ENCODE results near the gene CCNE1. TPM values are rescaled to one million over a fixed set of nuclear protein-coding genes. Genes with fewer than 3 reads are reported as not detected.
A peak's percentile ranks its signal among the peaks of the same experiment; 100 is the strongest.

CCNE1 gene
- 37.4 TPM for polyA plus RNA-seq (2013, experiment 1 of 4)
- polyA plus RNA-seq (2013, experiment 2 of 4): 32.6 TPM
- polyA plus RNA-seq (2013, experiment 3 of 4): 21.4 TPM
- polyA plus RNA-seq (2013, experiment 4 of 4): 26.4 TPM

GRCh38 chr19:29811125-29812079 is at the start of gene CCNE1:
CCNE1 (plus strand) TSS chr19:29811991; CDS start chr19:29812556, 565 bp downstream.
- H3K27ac ChIP-seq (ENCODE audit: insufficient read depth, low read depth, low read length, poor library complexity, severe bottlenecking): no peak within 1 kb of the TSS
- no peaks in the 10 kb centered on the region for H3K9me3 ChIP-seq (ENCODE audit: control insufficient read depth, low read length)
- no peaks in the 10 kb centered on the region for H3K36me3 ChIP-seq (ENCODE audit: control insufficient read depth, insufficient read depth, low read length)
- peaks cover 14% of the 10 kb centered on the region for H3K27me3 ChIP-seq (ENCODE audit: control insufficient read depth, insufficient read depth, low read length, poor library complexity, severe bottlenecking)
- H3K4me1 ChIP-seq (ENCODE audit: control insufficient read depth, insufficient read depth, low read length): no peaks in the 10 kb centered on the region
- H3K4me3 ChIP-seq (ENCODE audit: insufficient read depth, low read depth, low read length): peak within 1 kb of the TSS; percentile 52
- 2% methylated on average over 125 of the region's 125 CpGs for WGBS, 2 experiments

GRCh38 chr19:29763196-29763595 is 48.6 kb upstream of the CCNE1 start:
- H3K4me3 ChIP-seq (ENCODE audit: insufficient read depth, low read depth, low read length): no peak overlapping the region
- H3K27ac ChIP-seq (ENCODE audit: insufficient read depth, low read depth, low read length, poor library complexity, severe bottlenecking): no peak overlapping the region
- WGBS, 2 experiments: 83 to 87% methylated on average over 4 of the region's 4 CpGs

GRCh38 chr19:29764361-29764760 is 47.4 kb upstream of the CCNE1 start:
- 93% methylated on average over 8 of the region's 8 CpGs for WGBS, 2 experiments
- no peaks in the 10 kb centered on the region for H3K9me3 ChIP-seq (ENCODE audit: control insufficient read depth, low read length)
- no peaks in the 10 kb centered on the region for H3K36me3 ChIP-seq (ENCODE audit: control insufficient read depth, insufficient read depth, low read length)
- H3K27me3 ChIP-seq (ENCODE audit: control insufficient read depth, insufficient read depth, low read length, poor library complexity, severe bottlenecking): no peaks in the 10 kb centered on the region
- no peak overlapping the region for H3K27ac ChIP-seq (ENCODE audit: insufficient read depth, low read depth, low read length, poor library complexity, severe bottlenecking)
- H3K4me1 ChIP-seq (ENCODE audit: control insufficient read depth, insufficient read depth, low read length): no peaks in the 10 kb centered on the region
- H3K4me3 ChIP-seq (ENCODE audit: insufficient read depth, low read depth, low read length): no peak overlapping the region

More at GRCh38 chr19:29763196-29763595, 48.6 kb upstream of the CCNE1 start:
- Histone ChIP-seq H3K27me3 (ENCODE audit: control insufficient read depth, insufficient read depth, low read length, poor library complexity, severe bottlenecking) (no peaks in the 10 kb centered on the region), H3K4me1 (ENCODE audit: control insufficient read depth, insufficient read depth, low read length) (no peaks in the 10 kb centered on the region), H3K9me3 (ENCODE audit: control insufficient read depth, low read length) (no peaks in the 10 kb centered on the region), H3K36me3 (ENCODE audit: control insufficient read depth, insufficient read depth, low read length) (no peaks in the 10 kb centered on the region)

- no peaks in the 10 kb centered on the region for H3K9me3 ChIP-seq (ENCODE audit: control insufficient read depth, low read length)
- no peaks in the 10 kb centered on the region for H3K4me1 ChIP-seq (ENCODE audit: control insufficient read depth, insufficient read depth, low read length)
- no peaks in the 10 kb centered on the region for H3K27me3 ChIP-seq (ENCODE audit: control insufficient read depth, insufficient read depth, low read length, poor library complexity, severe bottlenecking)
- no peak overlapping the region for H3K27ac ChIP-seq (ENCODE audit: insufficient read depth, low read depth, low read length, poor library complexity, severe bottlenecking)
- H3K36me3 ChIP-seq (ENCODE audit: control insufficient read depth, insufficient read depth, low read length): no peaks in the 10 kb centered on the region
- 76 to 89% methylated on average over 3 of the region's 3 CpGs for WGBS, 2 experiments
- H3K4me3 ChIP-seq (ENCODE audit: insufficient read depth, low read depth, low read length): no peak overlapping the region
Measured at GRCh38 chr19:29766100-29766499, 45.7 kb upstream of the CCNE1 start.

- no peak overlapping the region for H3K4me3 ChIP-seq (ENCODE audit: insufficient read depth, low read depth, low read length)
- H3K9me3 ChIP-seq (ENCODE audit: control insufficient read depth, low read length): no peaks in the 10 kb centered on the region
- WGBS, 2 experiments: 76 to 87% methylated on average over 8 of the region's 8 CpGs
- H3K27me3 ChIP-seq (ENCODE audit: control insufficient read depth, insufficient read depth, low read length, poor library complexity, severe bottlenecking): no peaks in the 10 kb centered on the region
- no peak overlapping the region for H3K27ac ChIP-seq (ENCODE audit: insufficient read depth, low read depth, low read length, poor library complexity, severe bottlenecking)
- no peaks in the 10 kb centered on the region for H3K4me1 ChIP-seq (ENCODE audit: control insufficient read depth, insufficient read depth, low read length)
- no peaks in the 10 kb centered on the region for H3K36me3 ChIP-seq (ENCODE audit: control insufficient read depth, insufficient read depth, low read length)
Measured at GRCh38 chr19:29767039-29767735, 44.6 kb upstream of the CCNE1 start.

- Histone ChIP-seq H3K4me1 (ENCODE audit: control insufficient read depth, insufficient read depth, low read length) (no peaks in the 10 kb centered on the region), H3K36me3 (ENCODE audit: control insufficient read depth, insufficient read depth, low read length) (no peaks in the 10 kb centered on the region), H3K27me3 (ENCODE audit: control insufficient read depth, insufficient read depth, low read length, poor library complexity, severe bottlenecking) (no peaks in the 10 kb centered on the region), H3K9me3 (ENCODE audit: control insufficient read depth, low read length) (no peaks in the 10 kb centered on the region), H3K27ac (ENCODE audit: insufficient read depth, low read depth, low read length, poor library complexity, severe bottlenecking) (no peak overlapping the region), H3K4me3 (ENCODE audit: insufficient read depth, low read depth, low read length) (no peak overlapping the region)
- WGBS, 2 experiments: 90 to 92% methylated on average over 10 of the region's 10 CpGs
Measured at GRCh38 chr19:29768166-29768565, 43.6 kb upstream of the CCNE1 start.

- peaks cover 2% of the 10 kb centered on the region for H3K4me1 ChIP-seq (ENCODE audit: control insufficient read depth, insufficient read depth, low read length)
- H3K27ac ChIP-seq (ENCODE audit: insufficient read depth, low read depth, low read length, poor library complexity, severe bottlenecking): no peak overlapping the region
- 86 to 89% methylated on average over 8 of the region's 8 CpGs for WGBS, 2 experiments
- no peak overlapping the region for H3K4me3 ChIP-seq (ENCODE audit: insufficient read depth, low read depth, low read length)
- H3K9me3 ChIP-seq (ENCODE audit: control insufficient read depth, low read length): no peaks in the 10 kb centered on the region
- H3K27me3 ChIP-seq (ENCODE audit: control insufficient read depth, insufficient read depth, low read length, poor library complexity, severe bottlenecking): no peaks in the 10 kb centered on the region
- no peaks in the 10 kb centered on the region for H3K36me3 ChIP-seq (ENCODE audit: control insufficient read depth, insufficient read depth, low read length)
Measured at GRCh38 chr19:29769997-29770396, 41.8 kb upstream of the CCNE1 start.

GRCh38 chr19:29770648-29771047 is 41.1 kb upstream of the CCNE1 start:
- 97 to 99% methylated on average over 7 of the region's 7 CpGs for WGBS, 2 experiments
- H3K4me3 ChIP-seq (ENCODE audit: insufficient read depth, low read depth, low read length): no peak overlapping the region

GRCh38 chr19:29771708-29772414 is 39.9 kb upstream of the CCNE1 start:
- Histone ChIP-seq H3K4me3 (ENCODE audit: insufficient read depth, low read depth, low read length) (no peak overlapping the region), H3K4me1 (ENCODE audit: control insufficient read depth, insufficient read depth, low read length) (peaks cover 8% of the 10 kb centered on the region)
- WGBS, 2 experiments: 40 to 41% methylated on average over 14 of the region's 14 CpGs

More at GRCh38 chr19:29770648-29771047, 41.1 kb upstream of the CCNE1 start:
- H3K4me1 ChIP-seq (ENCODE audit: control insufficient read depth, insufficient read depth, low read length): peaks cover 8% of the 10 kb centered on the region
- H3K36me3 ChIP-seq (ENCODE audit: control insufficient read depth, insufficient read depth, low read length): no peaks in the 10 kb centered on the region
- no peak overlapping the region for H3K27ac ChIP-seq (ENCODE audit: insufficient read depth, low read depth, low read length, poor library complexity, severe bottlenecking)
- H3K27me3 ChIP-seq (ENCODE audit: control insufficient read depth, insufficient read depth, low read length, poor library complexity, severe bottlenecking): no peaks in the 10 kb centered on the region
- H3K9me3 ChIP-seq (ENCODE audit: control insufficient read depth, low read length): no peaks in the 10 kb centered on the region

More at GRCh38 chr19:29771708-29772414, 39.9 kb upstream of the CCNE1 start:
- Histone ChIP-seq H3K36me3 (ENCODE audit: control insufficient read depth, insufficient read depth, low read length) (no peaks in the 10 kb centered on the region), H3K27ac (ENCODE audit: insufficient read depth, low read depth, low read length, poor library complexity, severe bottlenecking) (no peak overlapping the region), H3K9me3 (ENCODE audit: control insufficient read depth, low read length) (no peaks in the 10 kb centered on the region), H3K27me3 (ENCODE audit: control insufficient read depth, insufficient read depth, low read length, poor library complexity, severe bottlenecking) (no peaks in the 10 kb centered on the region)

Data from ectodermal cell (in vitro differentiated cells).